Thyroid gland (tissue), 4 donors: Measurements from ENCODE around the gene YEATS4.

Source experiments
- POLR2A ChIP-seq, 2 donors: fragments of 450-650 bp; IDR thresholded peaks; one replicate each; pipeline ENCODE4 v1.6.1; 2017; ENCODE audit warnings: antibody characterized with exemption in 2 of 2, mild to moderate bottlenecking in 2 of 2, moderate library complexity in 1 of 2
- TF ChIP-seq, protein P1 (sequence below), 6 experiments: fragments of 200-600 bp in 3 of 6; fragments of 450-650 bp in 3 of 6; sonication (generic) in 3 of 6; IDR thresholded peaks; one replicate each; pipeline ENCODE4 v1.5.1; 2016 to 2019; ENCODE audit warnings: antibody characterized with exemption in 6 of 6, mild to moderate bottlenecking in 2 of 6, inconsistent platforms in 1 of 6, moderate library complexity in 1 of 6

DNA sequence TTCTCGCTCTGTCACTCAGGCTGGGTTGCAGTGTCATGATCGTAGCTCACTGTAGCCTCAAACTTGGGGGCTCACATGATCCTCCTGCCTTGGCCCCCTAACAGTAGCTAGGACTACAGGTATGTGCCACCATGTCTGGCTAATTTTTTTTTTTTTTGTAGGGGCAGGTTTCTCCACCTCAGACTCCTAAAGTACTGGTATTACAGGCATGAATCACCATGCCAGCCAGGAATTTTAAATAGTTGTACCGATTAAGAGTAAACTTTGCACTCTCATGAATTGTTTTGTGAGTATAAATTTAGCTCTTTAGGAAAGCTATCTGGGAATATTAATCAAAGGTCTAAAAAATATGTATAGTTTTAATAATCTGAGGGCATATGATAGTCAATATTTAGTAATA, 25.5 kb downstream of the YEATS4 start:
- TF ChIP-seq, protein P1, sequence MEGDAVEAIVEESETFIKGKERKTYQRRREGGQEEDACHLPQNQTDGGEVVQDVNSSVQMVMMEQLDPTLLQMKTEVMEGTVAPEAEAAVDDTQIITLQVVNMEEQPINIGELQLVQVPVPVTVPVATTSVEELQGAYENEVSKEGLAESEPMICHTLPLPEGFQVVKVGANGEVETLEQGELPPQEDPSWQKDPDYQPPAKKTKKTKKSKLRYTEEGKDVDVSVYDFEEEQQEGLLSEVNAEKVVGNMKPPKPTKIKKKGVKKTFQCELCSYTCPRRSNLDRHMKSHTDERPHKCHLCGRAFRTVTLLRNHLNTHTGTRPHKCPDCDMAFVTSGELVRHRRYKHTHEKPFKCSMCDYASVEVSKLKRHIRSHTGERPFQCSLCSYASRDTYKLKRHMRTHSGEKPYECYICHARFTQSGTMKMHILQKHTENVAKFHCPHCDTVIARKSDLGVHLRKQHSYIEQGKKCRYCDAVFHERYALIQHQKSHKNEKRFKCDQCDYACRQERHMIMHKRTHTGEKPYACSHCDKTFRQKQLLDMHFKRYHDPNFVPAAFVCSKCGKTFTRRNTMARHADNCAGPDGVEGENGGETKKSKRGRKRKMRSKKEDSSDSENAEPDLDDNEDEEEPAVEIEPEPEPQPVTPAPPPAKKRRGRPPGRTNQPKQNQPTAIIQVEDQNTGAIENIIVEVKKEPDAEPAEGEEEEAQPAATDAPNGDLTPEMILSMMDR (IDR thresholded peaks at IDR 0.05): no peak
- no peak for TF ChIP-seq POLR2A (IDR thresholded peaks at IDR 0.05)
